NT2/D1 (cell line): ENCODE data around the gene NDUFAF2.

Source experiments
- YY1 ChIP-seq: IDR thresholded peaks from 2 replicates; pipeline ENCODE4 v1.6.1; 2011; ENCODE audit not compliant: insufficient read length, insufficient read depth
- ZNF274 ChIP-seq: IDR thresholded peaks from 2 replicates; pipeline ENCODE4 v1.6.1; 2011; ENCODE audit warnings: mild to moderate bottlenecking, low read depth, low read length

GRCh38 chr5:60944904-60945812 lies at the start of gene NDUFAF2, which contains the start of gene ERCC8:
- no peak for TF ChIP-seq ZNF274
- peak; percentile 74 for TF ChIP-seq YY1
